A204.1 (cell line): ENCODE measurements around the gene RNU1-3.
"Not testable (repeated sequence)": the region's sequence is repeated elsewhere in the genome, so short reads cannot be mapped to it uniquely, and the experiment has no call there.

Source experiments
- FAIRE-seq: peaks from 2 replicates; lab custom pipeline; 2012; peaks lifted over from hg19 to GRCh38; lab: Jason Lieb, UNC

The RNU1-3 gene

DNA sequence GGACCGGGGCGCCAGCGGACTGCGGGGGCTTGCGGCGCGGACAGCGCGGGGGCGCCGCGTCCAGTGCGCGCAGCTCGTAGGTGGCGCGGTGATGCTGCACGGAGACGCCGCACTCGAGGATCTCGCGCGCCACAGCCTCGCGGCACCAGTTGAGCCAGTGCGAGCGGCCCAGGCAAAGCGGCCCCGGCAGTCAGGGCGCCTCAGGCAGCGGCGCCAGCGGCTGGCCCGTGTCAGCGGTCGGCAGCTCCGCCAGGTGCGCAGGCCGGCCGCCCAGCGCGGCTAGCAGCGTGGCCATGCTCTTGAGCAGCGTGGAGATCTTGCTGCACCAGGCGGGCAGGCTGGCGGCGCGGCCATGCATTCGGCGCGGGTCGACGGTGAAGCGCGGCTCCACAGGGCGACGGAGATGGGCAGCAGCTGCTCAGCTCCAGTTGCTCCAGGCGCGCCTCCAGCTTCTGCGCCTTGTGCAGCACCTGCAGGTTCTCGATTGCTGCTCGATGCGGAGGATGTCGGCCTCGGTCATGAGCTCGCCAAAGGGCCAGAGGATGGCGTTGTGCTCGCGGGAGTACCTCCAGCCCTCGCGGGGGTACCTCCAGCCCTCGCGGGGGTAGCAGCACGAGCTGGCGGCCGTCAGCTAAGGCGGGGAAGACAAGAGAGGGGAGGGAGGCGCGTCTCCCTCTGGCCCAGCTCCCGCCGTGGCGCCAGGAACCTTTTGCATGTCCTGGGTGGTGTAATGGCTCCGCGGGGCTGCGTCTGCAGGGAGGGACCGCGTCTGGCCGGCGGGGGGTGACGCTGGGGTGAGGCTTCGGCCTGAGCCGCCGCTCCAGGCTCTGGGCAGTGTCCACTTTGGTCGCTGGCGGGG is 26.9 kb upstream of the RNU1-3 start:
- not testable (repeated sequence) for FAIRE-seq

DNA sequence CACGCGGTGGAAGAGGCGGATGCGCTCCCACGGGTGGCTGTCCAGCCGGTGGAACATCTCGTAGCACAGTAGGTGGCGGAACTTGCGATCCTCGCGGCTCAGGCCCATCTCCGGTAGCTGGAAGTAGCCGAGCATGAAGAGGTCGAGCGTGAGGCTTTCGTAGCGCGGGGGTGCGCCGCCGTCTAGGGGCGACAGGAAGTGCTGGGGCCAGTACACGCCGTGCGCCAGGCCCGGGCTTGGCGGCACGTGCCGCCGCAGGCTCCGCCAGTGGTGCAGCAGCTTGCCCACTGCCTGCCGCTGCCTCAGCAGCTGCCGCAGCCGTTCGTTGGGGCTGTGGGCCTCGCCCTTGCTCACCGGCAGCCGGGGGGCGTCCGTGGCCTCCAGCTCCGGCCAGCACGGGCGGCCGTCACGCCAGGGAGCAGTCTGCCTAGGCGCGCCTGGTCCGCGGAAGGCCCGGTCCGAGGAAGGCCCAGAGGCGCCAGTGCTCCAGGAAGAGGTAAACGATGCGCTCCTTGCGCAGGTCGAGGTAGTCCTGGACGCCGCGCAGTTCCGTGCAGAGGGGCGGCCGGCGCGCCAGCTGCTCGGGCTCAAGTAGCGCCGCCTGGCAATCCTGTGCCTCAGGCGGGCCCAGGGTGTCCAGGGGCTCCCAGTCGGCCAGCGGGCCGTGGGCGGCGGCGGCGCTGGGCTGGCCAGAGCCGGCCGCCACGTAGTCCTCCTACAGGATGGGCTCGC is 26.1 kb upstream of the RNU1-3 start:
- not testable (repeated sequence) for FAIRE-seq

DNA sequence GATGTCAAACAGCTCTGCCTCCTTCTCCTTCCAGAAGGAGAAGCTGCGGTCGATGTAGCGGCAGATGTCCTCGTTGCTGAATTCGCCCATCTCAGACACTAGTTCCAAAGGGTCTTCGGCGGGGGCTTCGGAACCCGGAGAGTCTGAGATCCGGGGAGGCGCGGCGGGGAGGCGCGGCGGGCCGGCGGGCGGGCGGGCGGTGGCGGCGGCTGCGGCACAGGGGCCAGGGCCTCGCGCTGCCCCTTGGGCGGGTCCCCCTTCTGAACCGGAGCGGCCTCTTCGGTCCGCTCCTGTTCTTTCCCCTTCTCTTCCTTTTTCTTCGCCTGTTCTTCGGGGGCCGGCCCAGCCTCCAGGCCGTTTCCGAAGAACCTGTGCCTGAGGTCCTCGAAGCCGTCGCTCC is 25.5 kb upstream of the RNU1-3 start:
- FAIRE-seq = not testable (repeated sequence)

DNA sequence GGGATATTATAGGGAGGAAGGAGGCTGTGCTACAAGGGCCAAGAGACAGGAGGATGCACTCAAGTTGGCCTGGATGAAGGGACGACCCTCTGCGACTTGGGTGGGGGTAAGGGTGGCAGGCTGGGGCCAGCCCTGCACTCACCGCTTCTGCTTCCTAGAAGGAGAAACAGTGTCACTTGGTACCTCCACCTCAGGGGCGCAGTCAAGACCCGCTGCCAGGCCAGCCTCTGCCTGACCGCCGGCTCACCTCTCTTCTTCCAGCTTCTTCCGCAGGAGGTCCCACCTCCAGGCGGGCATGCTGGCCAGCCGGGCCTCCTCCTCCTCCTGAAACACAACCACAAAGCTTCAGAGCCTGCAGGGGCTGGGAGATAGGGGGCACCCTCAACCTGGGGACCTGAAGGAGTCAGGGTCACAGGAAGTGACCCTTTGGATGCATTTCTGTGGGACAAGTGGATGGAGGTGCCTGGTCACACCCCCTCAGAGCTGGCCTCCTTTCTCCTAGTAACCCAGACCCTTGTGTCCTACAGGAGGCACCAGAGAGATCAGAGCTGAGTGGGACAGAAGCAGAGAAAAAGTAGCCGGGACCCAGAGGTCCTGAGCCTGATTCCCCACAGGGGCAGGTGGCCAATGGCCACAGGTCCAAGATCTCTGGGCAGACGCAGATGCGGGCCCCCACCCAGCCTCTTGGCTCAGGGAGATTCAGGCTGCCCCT is 24.4 kb upstream of the RNU1-3 start:
- not testable (repeated sequence) for FAIRE-seq

DNA sequence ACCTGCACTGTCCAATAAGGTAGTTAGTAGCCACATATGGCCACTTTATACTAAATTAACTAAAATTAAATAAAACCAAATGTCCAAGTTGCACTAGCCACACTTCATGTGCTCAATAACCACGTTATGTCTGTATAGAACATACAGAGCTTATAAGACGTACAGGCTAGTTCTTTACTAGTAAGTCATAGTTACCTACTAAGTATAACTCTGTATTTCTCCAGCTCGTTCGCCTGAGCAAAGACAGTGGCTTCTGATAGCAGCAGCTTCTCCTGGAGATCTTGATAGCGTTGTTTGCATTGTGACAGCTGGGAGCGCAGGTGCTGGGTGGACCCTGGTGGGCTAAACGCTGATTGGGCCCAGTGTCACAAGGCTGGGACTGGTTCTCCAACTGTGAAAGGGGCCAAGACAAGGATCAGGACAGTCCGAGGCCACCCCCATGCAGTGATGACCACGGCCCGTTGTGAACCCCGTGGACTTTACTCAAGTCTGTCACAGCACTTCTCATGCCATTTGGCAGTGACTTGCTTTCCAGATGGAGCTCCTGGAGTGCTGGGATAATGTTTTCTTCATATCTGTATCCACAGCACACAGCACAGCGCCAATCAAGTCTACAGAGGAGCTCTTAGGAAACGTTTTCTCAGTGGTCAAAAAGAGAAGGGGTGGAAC is 20.5 kb upstream of the RNU1-3 start:
- not testable (repeated sequence) for FAIRE-seq

DNA sequence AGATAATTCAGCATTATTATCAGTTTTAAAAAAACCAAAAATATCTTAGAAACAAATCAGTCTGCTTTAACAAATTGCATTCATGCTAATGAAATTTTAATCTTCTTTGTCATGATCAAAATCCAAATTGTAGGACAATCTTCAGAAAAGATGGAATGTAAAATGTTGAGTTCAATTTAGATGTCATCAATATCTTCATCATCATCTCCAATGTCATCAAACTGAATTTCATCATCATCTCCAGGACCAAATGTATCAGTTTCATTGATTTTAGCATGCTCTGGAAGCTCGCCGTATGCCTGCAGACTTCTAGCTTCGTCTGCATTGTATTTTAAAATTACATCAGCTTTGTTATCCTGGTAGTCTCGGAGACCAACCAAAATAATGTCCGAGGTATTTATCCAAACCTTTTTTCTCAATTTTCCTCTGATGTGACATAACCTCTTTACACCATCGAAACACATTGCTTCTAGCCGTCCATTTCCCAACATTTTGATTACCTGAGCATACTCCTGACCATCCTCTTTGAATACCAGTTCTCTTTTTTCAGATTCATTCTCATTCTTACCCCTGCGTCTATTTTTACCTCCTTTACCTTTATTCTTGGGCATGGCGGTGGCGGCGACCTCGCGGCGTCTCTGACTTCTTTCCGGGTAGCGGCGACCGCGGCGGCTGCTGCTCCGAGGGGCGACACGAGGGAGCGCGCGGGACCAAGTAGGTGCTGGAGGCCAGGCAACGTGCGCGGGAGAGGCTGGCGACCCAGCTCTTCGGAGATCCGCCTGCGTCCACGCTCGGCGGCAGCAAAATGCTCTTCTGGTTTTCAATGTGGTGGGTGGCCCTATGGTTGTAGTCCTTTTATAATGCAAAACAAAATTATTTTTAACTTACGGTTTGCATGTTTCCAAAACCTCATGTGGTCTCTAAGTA is 19.0 kb upstream of the RNU1-3 start:
- FAIRE-seq = not testable (repeated sequence)

DNA sequence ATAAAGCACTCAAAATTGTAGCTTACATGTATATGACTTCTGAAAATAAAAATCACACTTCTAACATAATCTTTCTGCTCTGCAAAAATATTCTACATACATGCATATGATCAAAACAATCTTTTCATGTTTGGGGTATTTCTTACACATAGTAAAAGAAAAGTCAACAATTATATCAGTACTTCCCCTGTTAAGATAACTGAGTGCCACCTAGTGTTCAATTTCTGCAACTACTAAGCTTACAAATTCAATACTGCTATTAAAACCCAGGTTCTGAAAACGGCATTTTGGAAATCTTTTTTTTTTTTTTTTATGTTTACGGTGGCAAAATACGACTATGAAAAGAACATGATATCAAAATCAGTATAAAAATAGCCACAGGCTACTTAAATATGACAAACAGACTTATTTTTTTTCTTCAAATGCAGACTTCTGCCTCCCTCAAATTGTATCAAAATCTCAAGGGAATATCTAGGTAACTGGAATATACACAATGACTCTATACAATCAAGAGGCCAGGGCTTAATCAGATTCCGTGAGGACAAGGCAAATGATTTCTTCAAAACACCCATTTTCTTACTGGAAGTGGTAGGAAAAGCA is 18.1 kb upstream of the RNU1-3 start:
- FAIRE-seq = peak; percentile 91

DNA sequence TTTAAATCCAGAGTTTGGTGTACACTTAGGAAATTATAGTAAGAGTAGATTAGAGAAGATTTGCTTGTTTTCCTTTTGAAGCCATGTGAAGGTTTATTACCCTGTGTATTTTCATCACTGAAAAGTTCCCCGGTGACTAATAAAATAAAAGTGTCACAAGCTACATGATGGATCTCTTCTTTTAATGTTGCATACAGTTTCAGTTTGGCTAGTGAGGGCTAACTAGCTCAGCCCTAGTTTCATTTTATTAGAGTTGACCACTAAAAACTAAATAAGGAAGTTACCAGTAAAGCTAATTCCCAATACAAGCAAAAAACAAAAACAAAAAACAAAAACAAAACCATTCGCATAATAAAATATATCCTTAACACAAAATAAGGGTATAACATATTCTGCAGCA is 17.4 kb upstream of the RNU1-3 start:
- not testable (repeated sequence) for FAIRE-seq

DNA sequence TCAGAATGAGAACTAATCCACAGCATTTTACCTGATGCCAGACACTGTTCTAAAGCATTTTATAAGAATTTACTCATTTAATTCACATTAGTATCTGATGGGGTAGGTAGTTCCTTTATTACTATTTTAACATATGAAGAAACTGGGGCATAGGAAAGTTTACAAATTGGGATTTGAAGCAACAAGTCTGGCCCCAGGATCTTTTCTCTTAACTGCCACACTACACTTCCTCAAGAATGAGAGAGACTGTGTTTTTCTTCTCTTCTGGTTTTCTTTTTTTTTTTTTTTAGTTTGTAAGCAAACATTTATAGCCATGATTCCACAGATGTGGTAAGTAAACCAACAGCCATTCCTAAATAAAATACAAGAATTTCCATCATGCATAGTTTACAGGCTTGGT is 16.1 kb upstream of the RNU1-3 start:
- not testable (repeated sequence) for FAIRE-seq

DNA sequence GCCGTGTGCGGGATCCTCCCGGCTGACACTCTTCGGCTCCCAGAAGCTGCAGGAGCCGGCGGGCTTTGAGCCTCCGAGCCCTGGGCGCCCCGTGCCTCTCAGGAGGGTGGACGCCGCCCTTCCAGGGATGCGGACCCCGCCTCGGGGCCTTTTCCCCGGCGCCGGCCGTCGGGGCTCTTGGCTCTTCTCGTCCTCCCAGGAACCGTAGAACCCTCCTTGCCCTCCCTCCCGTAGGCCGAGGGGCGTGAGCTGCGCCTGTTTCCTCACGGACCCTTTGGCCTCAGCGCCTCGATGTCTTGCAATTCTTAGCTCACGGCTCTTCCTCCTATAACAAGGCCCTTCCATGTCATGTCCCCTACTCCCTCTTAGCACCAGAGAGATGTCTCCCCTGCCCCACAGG is 13.6 kb upstream of the RNU1-3 start:
- not testable (repeated sequence) for FAIRE-seq

DNA sequence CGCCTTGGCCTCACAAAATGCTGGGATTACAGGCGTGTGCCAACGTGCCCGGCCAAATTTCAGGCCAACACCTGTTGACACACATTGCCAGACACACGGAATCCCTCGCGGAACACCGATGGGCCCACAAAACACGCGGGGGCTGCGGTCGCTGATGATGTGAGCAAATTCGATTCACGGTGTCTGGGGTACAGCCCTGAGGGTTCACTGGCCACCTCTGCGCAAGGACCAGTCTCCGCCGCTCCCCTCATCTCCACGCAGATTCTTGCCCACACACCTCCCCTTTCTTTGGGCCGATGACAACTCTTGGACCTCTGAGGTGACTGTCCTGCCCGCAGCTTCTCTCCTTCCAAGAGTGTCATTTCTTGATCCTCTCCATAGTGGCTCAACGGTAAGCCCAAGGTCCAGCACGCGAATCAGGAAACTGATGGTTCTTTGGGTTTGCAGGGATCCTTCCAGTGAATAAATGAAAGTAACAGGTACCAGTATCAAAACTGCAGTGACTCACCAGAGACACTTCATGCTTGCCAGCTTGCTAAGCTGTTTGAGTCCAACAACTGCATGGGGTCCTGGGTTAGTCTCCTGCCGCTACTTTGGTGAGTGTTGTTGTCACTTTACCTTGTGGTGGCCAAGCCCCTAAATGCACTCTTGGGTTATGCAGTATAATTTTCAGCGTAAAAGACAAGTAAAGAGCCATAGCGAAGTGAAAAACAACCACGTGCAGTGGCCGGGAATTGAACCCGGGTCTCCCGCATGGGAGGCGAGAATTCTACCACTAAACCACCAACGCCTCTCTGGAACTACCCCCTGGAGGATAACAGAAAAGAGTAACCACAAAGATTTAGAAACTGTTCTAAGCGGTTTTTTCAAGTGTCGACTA is 11.0 kb upstream of the RNU1-3 start:
- FAIRE-seq = no peak

DNA sequence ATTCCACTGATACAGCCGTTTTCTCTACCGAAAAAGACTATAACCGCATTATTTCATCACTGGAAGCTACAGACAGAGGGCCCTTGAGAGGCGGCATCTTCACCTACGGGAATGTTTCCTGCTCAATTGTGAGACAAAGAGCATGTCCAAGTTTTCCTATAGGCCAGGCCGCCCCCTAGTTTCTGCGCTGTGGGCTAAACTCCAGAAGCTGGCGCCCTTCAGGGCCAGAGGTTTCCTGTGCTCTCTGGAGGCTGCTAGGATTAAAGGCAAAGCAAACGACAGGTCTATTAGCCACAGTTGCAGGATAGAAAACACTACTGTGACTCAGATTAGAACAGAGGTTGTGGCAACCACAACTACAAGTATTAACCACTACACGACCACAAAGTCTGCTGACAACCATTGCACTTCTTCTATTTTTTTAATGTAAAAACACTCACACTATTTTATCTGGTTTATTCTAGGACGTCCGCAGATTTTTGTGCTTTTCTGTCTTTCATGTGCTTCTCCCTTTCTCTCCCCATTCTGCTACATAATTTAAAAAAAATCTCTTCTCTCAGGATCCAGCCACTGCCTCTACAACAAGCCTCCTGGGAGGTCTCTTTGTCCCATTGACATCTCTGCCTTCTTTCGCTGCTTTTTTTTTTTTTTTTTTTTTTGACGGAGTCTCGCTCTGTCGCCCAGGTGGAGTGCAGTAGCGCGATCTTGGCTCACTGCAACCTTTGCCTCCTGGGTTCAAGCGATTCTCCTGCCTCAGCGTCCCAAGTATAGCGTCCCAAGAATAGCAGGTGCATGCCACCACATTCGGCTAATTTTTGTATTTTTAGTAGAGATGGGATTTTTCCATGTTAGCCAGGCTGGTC is 10.1 kb upstream of the RNU1-3 start:
- FAIRE-seq = not testable (repeated sequence)

DNA sequence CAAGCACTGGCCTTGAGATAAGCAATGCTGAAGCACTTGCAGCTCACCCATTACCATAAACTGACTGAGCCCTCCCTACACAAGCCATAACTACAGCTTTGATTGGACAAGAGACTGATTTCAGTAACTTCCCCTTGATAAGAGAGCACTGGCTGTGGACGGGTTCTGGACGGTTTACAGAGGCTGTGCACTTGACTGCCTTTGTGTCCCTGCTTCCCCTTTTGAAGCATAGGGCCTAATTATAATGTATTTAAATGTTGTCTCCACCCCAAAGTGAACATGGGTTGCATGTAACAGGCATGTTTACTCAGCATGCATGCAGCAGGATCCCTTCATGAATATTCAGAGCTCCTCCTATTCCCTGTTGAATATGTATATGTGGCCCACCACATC is 8.4 kb upstream of the RNU1-3 start:
- not testable (repeated sequence) for FAIRE-seq

DNA sequence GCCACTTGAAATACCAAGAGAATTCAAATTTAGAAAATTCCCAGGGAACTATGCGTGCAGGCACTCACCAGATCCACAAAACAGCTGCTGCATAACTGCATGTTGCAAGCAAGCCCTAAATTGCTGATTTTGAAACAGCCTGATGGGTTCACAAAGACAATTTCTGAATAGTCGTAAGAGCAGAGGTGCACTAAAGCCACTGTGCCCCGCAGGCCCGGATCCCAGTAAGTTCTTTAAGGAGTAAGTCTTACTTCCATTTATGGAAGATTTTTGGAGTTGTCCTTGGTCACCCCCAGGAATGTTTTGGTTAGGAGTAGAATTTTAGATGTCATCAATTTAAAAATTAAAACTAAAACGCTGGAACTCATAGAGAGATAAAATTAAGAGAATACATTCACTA is 7.2 kb upstream of the RNU1-3 start:
- FAIRE-seq = not testable (repeated sequence)

DNA sequence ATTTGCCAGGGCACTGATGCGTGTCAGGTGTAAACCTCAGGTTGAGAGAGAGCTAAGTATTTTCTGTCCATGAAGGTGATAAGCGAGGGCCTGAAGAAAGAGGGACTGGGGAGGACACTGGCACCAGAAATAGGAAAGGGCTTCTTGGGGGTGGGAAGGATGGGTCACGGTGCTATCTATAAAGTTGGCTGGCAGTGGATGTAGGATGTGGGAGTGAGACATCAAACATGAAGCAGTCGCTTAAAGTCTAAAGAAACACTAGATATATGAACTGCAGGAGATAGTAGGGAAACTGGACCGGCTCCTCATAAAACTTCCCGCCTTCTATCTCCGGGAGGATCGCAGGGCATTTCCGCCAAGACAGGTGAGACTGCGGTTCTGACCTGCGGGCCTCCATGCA is 912 bp downstream of the RNU1-3 start:
- FAIRE-seq = not testable (repeated sequence)

DNA sequence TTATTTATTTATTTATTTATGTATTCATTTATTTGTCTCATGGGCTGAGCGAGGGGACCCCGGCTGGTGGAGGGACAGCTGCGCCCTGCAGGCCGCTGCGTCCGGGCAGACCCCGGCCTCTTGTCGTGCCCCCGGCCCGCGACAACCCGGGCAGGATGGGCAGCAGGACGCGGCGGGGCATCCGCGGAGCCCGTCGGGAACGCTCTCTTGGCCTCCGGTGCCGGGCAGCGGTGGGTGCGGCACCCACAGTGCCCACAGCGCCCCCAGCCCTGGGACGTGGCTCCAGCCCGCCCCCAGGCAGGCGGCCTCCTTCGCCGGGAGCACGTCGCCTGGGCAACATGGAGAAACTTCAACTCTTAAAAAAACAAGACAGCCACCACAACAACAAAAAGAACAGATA is 8.5 kb downstream of the RNU1-3 start:
- FAIRE-seq = not testable (repeated sequence)

DNA sequence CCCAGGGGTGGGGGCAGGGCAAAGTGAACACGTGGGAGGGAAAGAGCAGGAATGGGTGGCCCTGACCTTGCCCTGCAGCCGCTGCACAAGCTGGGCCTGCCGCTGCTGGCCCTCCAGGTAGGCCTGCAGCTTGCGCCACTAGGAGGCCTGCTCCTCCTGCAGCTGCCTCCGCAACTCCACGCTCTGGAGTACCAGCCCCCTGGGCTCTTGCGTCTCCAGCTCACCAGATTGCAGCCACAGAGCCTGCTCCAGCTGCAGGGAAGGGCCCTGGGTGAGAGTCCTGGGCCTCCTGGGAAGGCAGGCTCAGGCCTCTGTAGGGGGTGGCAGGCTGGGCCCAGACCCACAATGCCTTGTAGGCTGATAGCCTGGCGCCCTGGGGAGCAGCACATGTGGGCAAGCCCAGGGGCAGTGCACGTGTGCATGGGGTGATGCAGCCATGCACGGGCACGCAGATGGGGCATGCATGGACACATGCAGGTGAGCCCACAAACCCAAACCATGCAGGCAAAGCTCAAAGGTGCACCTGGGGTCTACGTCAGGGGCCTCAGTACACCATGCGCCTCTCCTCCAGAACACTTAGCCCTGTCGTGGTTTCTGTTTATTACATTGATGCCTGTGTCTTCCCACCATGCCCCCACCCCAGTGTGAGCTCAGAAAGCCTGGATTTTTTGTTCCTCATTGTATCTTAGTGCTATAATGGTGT is 9.6 kb downstream of the RNU1-3 start:
- not testable (repeated sequence) for FAIRE-seq

DNA sequence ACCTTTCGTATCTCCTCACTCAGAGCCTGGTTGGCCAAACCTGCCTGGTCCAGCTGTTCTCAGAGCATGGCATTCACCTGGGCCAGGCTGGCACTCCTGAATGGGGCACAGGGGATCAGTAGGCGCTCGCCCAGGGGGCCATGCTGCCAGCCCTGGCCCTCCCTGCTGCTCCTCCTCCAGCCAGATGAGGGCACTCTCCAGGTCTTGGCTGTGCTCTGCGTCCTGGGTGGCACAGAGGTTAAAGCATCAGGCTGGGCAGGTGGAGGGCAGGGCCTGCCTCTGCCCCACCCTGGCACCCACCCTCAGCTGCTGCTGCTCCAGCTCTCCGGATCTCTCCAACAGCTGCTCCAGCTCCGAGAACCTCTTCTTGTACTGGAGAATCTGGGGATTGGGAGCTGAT is 10.2 kb downstream of the RNU1-3 start:
- not testable (repeated sequence) for FAIRE-seq
